ENCODE results near the gene ARHGEF7.

DNA sequence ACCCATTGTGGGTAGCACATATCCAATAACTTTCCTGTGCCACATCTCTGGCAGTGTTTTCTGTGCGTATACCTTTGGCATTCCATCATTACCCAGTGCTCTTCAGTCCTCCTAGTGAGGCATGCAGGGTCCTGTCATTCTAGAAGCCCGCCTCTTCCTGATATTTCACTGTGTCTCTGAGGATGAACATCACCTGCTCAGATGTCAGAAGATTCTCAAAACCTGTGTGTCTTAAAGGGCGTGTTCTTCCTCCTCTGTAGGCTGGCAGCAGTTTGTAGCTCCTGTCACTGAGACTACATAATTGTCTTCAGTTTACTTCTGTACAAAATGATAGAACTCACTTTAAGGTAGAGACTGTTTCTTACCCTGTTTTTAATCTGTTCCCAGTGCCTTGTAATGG lies 148.5 kb downstream of the ARHGEF7 start:
- TF ChIP-seq POLR2A (IDR thresholded peaks at IDR 0.05), result no peak
- TF ChIP-seq, protein P1, sequence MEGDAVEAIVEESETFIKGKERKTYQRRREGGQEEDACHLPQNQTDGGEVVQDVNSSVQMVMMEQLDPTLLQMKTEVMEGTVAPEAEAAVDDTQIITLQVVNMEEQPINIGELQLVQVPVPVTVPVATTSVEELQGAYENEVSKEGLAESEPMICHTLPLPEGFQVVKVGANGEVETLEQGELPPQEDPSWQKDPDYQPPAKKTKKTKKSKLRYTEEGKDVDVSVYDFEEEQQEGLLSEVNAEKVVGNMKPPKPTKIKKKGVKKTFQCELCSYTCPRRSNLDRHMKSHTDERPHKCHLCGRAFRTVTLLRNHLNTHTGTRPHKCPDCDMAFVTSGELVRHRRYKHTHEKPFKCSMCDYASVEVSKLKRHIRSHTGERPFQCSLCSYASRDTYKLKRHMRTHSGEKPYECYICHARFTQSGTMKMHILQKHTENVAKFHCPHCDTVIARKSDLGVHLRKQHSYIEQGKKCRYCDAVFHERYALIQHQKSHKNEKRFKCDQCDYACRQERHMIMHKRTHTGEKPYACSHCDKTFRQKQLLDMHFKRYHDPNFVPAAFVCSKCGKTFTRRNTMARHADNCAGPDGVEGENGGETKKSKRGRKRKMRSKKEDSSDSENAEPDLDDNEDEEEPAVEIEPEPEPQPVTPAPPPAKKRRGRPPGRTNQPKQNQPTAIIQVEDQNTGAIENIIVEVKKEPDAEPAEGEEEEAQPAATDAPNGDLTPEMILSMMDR (IDR thresholded peaks at IDR 0.05), result no peak
